Stimulated activated CD4-positive, alpha-beta T cell treated with anti-CD3 and anti-CD28 coated beads, Interleukin-4, amount 100 ng/mL, for 1 hour (primary cell): ENCODE measurements around the gene ABCC4.
"Not testable (repeated sequence)": the region's sequence is repeated elsewhere in the genome, so short reads cannot be mapped to it uniquely, and the experiment has no call there.

Experiments
- DNase-seq: peaks from one replicate; pipeline ENCODE4 v3.0.0-alpha.2; 2020

The ABCC4 gene

GRCh38 chr13:95224064-95224463, 77.2 kb downstream of the ABCC4 start:
- no peak for DNase-seq

- DNase-seq: no peak
Measured at GRCh38 chr13:95222733-95223018, 78.6 kb downstream of the ABCC4 start.

GRCh38 chr13:95221971-95222732, 79.1 kb downstream of the ABCC4 start:
- no peak for DNase-seq

GRCh38 chr13:95220611-95221010, 80.6 kb downstream of the ABCC4 start:
- no peak for DNase-seq

GRCh38 chr13:95217920-95218830, 83.1 kb downstream of the ABCC4 start:
- DNase-seq: no peak

- DNase-seq: no peak
Measured at GRCh38 chr13:95216182-95216581, 85.1 kb downstream of the ABCC4 start.

GRCh38 chr13:95212983-95213850, 88.0 kb downstream of the ABCC4 start:
- DNase-seq: no peak

- DNase-seq: no peak
Measured at GRCh38 chr13:95209109-95209508, 92.1 kb downstream of the ABCC4 start.

- no peak for DNase-seq
Measured at GRCh38 chr13:95207769-95208366, 93.4 kb downstream of the ABCC4 start.

GRCh38 chr13:95206116-95206515, 95.1 kb downstream of the ABCC4 start:
- DNase-seq: no peak

GRCh38 chr13:95204231-95204765, 97.0 kb downstream of the ABCC4 start:
- no peak for DNase-seq

GRCh38 chr13:95201814-95202651, 99.2 kb downstream of the ABCC4 start:
- DNase-seq: no peak

- DNase-seq: not testable (repeated sequence)
Measured at GRCh38 chr13:95200386-95200957, 100.8 kb downstream of the ABCC4 start.

GRCh38 chr13:95199896-95200295, 101.4 kb downstream of the ABCC4 start:
- DNase-seq: no peak

- DNase-seq: not testable (repeated sequence)
Measured at GRCh38 chr13:95198606-95199005, 102.6 kb downstream of the ABCC4 start.

GRCh38 chr13:95197548-95197947, 103.7 kb downstream of the ABCC4 start:
- no peak for DNase-seq

- DNase-seq: no peak
Measured at GRCh38 chr13:95195146-95195545, 106.1 kb downstream of the ABCC4 start.

- no peak for DNase-seq
Measured at GRCh38 chr13:95193509-95194230, 107.6 kb downstream of the ABCC4 start.

GRCh38 chr13:95192998-95193397, 108.3 kb downstream of the ABCC4 start:
- DNase-seq: no peak

GRCh38 chr13:95192564-95192945, 108.7 kb downstream of the ABCC4 start:
- not testable (repeated sequence) for DNase-seq
